ENCODE results near the gene GNS.
A peak's percentile ranks its signal among the peaks of the same experiment; 100 is the strongest.

DNA sequence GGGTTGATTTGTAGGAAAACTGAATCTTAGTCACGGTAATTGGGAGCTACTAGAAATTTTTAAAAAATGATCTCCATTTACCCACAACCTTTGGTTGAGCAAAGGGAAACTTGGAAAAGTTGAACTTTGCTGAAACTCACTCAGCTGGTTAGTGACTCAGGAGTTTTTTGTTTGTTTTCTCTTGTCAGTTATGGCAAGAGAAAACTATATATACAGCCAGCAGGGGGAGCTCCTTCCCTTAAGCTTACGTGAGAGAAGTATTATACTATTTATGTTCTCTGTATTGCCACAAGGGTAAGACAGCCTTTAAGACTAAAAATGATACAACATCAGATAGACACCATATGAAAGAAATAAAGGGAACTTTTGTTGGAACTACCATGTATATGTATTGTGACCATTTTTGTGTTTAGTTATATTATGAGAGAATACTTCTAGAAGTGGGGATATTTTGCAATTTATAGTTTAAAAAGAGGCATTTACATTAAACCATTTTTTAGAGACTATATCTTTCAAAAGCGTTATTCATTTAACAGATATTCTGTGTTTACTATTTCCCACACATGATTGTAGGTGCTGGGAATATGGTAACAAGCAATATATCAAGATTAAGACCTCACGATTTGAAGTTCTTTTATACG is 37.1 kb upstream of the GNS start:
- TF ChIP-seq POLR2AphosphoS5 (IDR thresholded peaks at IDR 0.05) (no peak), EZH2 (IDR thresholded peaks at IDR 0.05; ENCODE audit: borderline replicate concordance, insufficient read depth, low read length, poor library complexity, severe bottlenecking) (no peak), TAF1 (IDR thresholded peaks at IDR 0.05; ENCODE audit: low read depth) (no peak), EP300 (conservative IDR thresholded peaks at IDR 0.05; ENCODE audit: poor library complexity, severe bottlenecking) (no peak), RAD21 (conservative IDR thresholded peaks at IDR 0.05) (peak; percentile 76)
- TF ChIP-seq, protein P1, sequence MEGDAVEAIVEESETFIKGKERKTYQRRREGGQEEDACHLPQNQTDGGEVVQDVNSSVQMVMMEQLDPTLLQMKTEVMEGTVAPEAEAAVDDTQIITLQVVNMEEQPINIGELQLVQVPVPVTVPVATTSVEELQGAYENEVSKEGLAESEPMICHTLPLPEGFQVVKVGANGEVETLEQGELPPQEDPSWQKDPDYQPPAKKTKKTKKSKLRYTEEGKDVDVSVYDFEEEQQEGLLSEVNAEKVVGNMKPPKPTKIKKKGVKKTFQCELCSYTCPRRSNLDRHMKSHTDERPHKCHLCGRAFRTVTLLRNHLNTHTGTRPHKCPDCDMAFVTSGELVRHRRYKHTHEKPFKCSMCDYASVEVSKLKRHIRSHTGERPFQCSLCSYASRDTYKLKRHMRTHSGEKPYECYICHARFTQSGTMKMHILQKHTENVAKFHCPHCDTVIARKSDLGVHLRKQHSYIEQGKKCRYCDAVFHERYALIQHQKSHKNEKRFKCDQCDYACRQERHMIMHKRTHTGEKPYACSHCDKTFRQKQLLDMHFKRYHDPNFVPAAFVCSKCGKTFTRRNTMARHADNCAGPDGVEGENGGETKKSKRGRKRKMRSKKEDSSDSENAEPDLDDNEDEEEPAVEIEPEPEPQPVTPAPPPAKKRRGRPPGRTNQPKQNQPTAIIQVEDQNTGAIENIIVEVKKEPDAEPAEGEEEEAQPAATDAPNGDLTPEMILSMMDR (IDR thresholded peaks at IDR 0.05; ENCODE audit: poor library complexity, severe bottlenecking): peak; percentile 88
